Heart left ventricle (tissue), 13 donors: ENCODE data around the gene PPP1R37.

Experiments used
- CTCF ChIP-seq, 12 donors: fragments of 200-600 bp; sonication (generic) in 4 of 12; IDR thresholded peaks; one replicate each; pipeline versions ENCODE4 v1.5.0 to v1.8.0; 2018 to 2022; ENCODE audit warnings: antibody characterized with exemption in 12 of 12, mild to moderate bottlenecking in 5 of 12
- POLR2A ChIP-seq, 2 donors: fragments of 450-650 bp; IDR thresholded peaks; one replicate each; pipeline ENCODE4 v1.6.1; 2017; ENCODE audit warnings: antibody characterized with exemption in 2 of 2, mild to moderate bottlenecking in 2 of 2, moderate library complexity in 2 of 2
- donor health status: ischemic (EF 13 %, LVEDD 7.1; RV severe dilation, severe dysfunction).
- donor health status: DM: no; HTN: yes; CAD: no.
- donor health status: DM: no; HTN: no; CAD: no.
- donor health status: ischemic (EF 25% LVEDD 6.9; RV normal size, moderate dysfunction).
- donor health status: ischemic (EF 25% LVEDD 5.7; RV mildly dilated, moderate dysfunction).
- donor health status: ischemic (EF 35%, LVEDD 5.7; RV mildly dilated, moderate dysfunction).
- donor health status: nonischemic (EF 11% LVEDD 7.7; RV severe dilation, severe dysfunction).
- donor health status: DM: yes; HTN: yes; CAD: no.
- donor health status: PGD.
- donor health status: ischemic (EF 29% LVEDD 5.4; RV normal size, mild dysfunction).
- donor health status: nonischemic (EF 23%, LVEDD 6.1; RV moderate dilation, normal function).

GRCh38 chr19:45114116-45114515, 21.1 kb downstream of the PPP1R37 start:
- no peak for TF ChIP-seq CTCF (IDR thresholded peaks at IDR 0.05)
- no peak for TF ChIP-seq POLR2A (IDR thresholded peaks at IDR 0.05)
